ENCODE data around the gene PLEKHG4B. TPM values are rescaled to one million over a fixed set of nuclear protein-coding genes. Genes with fewer than 3 reads are reported as not detected.

PLEKHG4B gene
- total and polyA plus RNA-seq, 2 donors from 2014 or later: 0.13 to 0.37 TPM

DNA sequence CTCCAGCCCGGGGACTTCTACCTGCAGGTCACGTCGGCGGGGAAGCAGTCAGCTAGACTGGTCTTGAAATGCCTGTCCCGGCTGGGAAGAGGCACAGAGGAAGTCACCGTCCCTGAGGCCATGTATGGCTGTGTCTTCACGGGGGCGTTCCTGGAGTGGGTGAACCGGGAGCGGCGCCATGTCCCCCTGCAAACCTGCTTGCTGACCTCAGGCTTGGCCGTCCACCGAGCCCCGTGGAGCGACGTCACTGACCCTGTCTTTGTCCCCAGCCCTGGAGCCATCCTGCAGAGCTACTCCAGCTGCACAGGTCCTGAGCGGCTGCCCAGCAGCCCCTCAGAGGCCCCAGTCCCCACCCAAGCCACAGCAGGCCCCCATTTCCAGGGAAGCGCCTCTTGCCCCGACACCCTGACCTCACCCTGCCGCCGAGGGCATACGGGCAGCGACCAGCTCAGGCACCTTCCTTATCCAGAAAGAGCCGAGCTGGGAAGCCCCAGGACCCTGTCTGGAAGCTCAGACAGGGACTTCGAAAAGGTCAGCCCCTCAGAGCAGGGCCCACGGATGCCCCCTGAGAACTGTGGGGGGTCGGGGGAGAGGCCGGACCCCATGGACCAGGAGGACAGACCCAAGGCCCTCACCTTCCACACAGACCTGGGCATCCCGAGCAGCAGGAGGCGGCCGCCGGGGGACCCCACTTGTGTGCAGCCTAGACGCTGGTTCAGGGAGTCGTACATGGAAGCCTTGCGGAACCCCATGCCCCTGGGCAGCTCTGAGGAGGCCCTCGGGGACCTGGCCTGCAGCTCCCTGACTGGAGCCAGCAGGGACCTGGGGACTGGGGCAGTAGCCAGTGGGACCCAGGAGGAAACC, 47.8 kb downstream of the PLEKHG4B start:
- Histone ChIP-seq H3K27ac (ENCODE audit: low read depth in 2 of 2, low read length in 2 of 2) (no peak overlapping the region), H3K9ac (ENCODE audit: low read length in 3 of 3) (no peak overlapping the region), H3K36me3 (ENCODE audit: control insufficient read depth in 2 of 3, insufficient read depth in 3 of 3, low read length in 3 of 3) (peaks cover 0 to 2% (median 0%) of the 10 kb centered on the region in 3 donors), H3K27me3 (ENCODE audit: control insufficient read depth, insufficient read depth, low read length) (no peaks in the 10 kb centered on the region), H3K4me3 (ENCODE audit: low read length in 3 of 3) (no peak overlapping the region), H3K9me3 (ENCODE audit: control insufficient read depth in 2 of 3, insufficient read depth in 1 of 3, low read length in 3 of 3) (peaks cover 0 to 3% (median 0%) of the 10 kb centered on the region in 3 donors), H3K4me1 (ENCODE audit: control insufficient read depth in 2 of 3, insufficient read depth in 2 of 3, low read depth in 1 of 3, low read length in 3 of 3) (no peaks in the 10 kb centered on the region)
- no peak for TF ChIP-seq CTCF (IDR thresholded peaks at IDR 0.05; ENCODE audit: borderline replicate concordance, extremely low read depth, insufficient read depth)
- intact Hi-C loops (cut with DNase I): no loop called here
- FAIRE-seq (no peak), DNase-seq (no peak)

DNA sequence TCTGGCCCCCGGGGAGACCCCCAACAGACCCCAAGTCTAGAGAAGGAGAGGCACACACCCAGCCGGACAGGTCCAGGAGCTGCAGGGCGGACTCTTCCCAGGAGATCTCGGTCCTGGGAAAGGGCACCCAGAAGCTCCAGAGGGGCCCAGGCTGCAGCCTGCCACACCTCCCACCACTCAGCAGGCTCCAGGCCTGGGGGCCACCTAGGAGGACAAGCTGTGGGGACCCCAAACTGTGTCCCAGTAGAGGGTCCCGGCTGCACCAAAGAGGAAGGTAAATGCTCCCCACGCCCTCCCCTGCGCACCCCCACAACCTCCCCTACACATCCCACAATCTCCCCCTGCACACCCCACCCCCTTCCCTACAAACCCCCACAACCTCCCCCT, 48.5 kb downstream of the PLEKHG4B start:
- Histone ChIP-seq H3K9me3 (ENCODE audit: control insufficient read depth in 2 of 3, insufficient read depth in 1 of 3, low read length in 3 of 3) (peaks cover 0 to 3% (median 0%) of the 10 kb centered on the region in 3 donors), H3K36me3 (ENCODE audit: control insufficient read depth in 2 of 3, insufficient read depth in 3 of 3, low read length in 3 of 3) (peaks cover 0 to 2% (median 0%) of the 10 kb centered on the region in 3 donors), H3K27ac (ENCODE audit: low read depth in 2 of 2, low read length in 2 of 2) (no peak overlapping the region), H3K4me3 (ENCODE audit: low read length in 3 of 3) (no peak overlapping the region), H3K4me1 (ENCODE audit: control insufficient read depth in 2 of 3, insufficient read depth in 2 of 3, low read depth in 1 of 3, low read length in 3 of 3) (no peaks in the 10 kb centered on the region), H3K9ac (ENCODE audit: low read length in 3 of 3) (no peak overlapping the region), H3K27me3 (ENCODE audit: control insufficient read depth, insufficient read depth, low read length) (no peaks in the 10 kb centered on the region)
- TF ChIP-seq CTCF (IDR thresholded peaks at IDR 0.05; ENCODE audit: borderline replicate concordance, extremely low read depth, insufficient read depth): no peak
- intact Hi-C loops (cut with DNase I): no loop called here
- FAIRE-seq: no peak
- no peak for DNase-seq

DNA sequence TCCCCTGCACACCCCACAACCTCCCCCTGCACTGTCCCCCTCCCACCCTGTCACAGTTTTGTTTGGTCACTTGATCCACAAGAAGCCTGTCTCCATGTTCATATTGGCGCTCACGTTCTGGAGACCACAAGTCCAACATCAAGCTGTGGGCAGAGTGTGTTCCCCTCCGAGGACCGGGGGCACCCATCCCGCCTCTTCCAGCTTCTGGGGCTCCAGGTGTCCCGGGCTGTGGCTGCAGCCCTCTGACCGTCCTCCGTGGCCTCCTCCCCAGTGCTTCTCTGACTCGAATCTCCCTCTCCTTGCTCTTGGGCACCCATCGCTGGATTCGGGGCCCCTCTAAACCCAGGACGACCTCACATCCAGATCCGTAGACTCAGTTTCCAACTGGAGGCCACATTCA, 49.2 kb downstream of the PLEKHG4B start:
- H3K9me3 ChIP-seq (ENCODE audit: control insufficient read depth in 2 of 3, insufficient read depth in 1 of 3, low read length in 3 of 3): no peaks in the 10 kb centered on the region
- intact Hi-C loops (cut with DNase I): no loop called here
- no peaks in the 10 kb centered on the region for H3K4me1 ChIP-seq (ENCODE audit: control insufficient read depth in 2 of 3, insufficient read depth in 2 of 3, low read depth in 1 of 3, low read length in 3 of 3)
- no peaks in the 10 kb centered on the region for H3K27me3 ChIP-seq (ENCODE audit: control insufficient read depth, insufficient read depth, low read length)
- FAIRE-seq (no peak), DNase-seq (no peak)
- TF ChIP-seq CTCF (IDR thresholded peaks at IDR 0.05; ENCODE audit: borderline replicate concordance, extremely low read depth, insufficient read depth): no peak
- peaks cover 0 to 2% (median 0%) of the 10 kb centered on the region in 3 donors for H3K36me3 ChIP-seq (ENCODE audit: control insufficient read depth in 2 of 3, insufficient read depth in 3 of 3, low read length in 3 of 3)
- no peak overlapping the region for H3K9ac ChIP-seq (ENCODE audit: low read length in 3 of 3)
- no peak overlapping the region for H3K27ac ChIP-seq (ENCODE audit: low read depth in 2 of 2, low read length in 2 of 2)
- no peak overlapping the region for H3K4me3 ChIP-seq (ENCODE audit: low read length in 3 of 3)
